GM12872 (cell line): ENCODE measurements around the gene CCDC149.

Source experiments
- TF ChIP-seq, protein P1 (sequence below): IDR thresholded peaks from 3 replicates; pipeline ENCODE4 v1.5.1; 2011; ENCODE audit warnings: low read depth, mild to moderate bottlenecking, low read length, moderate library complexity; ENCODE audit not compliant: insufficient read depth

The CCDC149 gene

DNA sequence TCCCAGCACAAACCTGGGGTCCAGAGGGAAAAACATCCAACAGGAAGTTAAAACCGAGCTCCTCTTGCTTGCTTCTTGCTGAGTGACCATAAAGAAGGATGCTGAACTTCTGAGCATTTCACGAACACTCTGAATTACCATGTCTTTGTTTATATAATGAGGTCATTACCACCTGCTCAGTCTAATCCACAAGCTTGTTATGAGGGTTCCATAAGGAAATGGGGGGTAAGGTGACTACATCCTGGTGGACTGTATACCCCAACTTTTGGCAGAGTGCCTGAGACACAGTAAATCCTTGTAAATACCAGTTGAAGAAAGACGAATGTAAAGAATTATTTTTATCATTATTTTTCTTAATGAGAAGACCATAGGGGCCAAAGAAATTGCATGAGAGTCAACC is 16.8 kb downstream of the CCDC149 start:
- TF ChIP-seq, protein P1, sequence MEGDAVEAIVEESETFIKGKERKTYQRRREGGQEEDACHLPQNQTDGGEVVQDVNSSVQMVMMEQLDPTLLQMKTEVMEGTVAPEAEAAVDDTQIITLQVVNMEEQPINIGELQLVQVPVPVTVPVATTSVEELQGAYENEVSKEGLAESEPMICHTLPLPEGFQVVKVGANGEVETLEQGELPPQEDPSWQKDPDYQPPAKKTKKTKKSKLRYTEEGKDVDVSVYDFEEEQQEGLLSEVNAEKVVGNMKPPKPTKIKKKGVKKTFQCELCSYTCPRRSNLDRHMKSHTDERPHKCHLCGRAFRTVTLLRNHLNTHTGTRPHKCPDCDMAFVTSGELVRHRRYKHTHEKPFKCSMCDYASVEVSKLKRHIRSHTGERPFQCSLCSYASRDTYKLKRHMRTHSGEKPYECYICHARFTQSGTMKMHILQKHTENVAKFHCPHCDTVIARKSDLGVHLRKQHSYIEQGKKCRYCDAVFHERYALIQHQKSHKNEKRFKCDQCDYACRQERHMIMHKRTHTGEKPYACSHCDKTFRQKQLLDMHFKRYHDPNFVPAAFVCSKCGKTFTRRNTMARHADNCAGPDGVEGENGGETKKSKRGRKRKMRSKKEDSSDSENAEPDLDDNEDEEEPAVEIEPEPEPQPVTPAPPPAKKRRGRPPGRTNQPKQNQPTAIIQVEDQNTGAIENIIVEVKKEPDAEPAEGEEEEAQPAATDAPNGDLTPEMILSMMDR: no peak

DNA sequence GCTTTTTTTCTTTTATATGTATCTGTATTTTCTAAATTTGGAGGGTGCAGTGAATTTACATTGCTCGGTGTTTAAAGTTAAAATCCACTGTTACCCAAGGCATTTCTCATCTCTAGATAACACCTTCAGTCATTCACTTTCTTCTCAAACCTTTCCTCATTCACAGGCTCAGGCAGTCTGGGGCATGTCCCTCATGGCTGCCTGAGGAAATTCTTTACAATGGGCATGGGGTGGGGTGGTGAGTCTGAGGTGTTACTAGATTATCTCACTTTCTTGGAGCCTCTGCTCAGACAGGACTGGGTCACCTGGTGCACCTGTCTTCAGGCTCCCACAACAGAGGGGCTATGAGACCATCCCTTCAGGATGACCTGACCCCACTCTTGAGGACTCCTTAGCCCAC is 17.4 kb downstream of the CCDC149 start:
- TF ChIP-seq, protein P1: no peak

DNA sequence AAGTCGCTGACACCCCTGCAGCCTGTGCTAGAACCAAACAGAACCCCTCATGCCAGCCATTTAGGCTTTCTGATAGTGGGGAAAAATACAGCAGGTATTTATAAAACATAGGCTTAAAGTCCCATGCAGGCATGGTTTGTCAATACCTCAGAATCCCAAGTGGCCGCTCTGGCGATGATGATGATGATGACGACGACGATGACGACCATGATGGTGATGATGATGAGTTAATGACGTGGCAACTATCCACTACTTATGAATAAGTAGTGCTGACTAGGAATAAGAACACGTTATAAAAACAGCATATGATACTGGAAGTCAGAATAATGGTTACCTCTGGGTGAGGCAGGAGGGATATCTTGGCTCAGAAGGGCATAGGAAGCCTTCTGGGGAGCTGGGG is 18.0 kb downstream of the CCDC149 start:
- TF ChIP-seq, protein P1: no peak

DNA sequence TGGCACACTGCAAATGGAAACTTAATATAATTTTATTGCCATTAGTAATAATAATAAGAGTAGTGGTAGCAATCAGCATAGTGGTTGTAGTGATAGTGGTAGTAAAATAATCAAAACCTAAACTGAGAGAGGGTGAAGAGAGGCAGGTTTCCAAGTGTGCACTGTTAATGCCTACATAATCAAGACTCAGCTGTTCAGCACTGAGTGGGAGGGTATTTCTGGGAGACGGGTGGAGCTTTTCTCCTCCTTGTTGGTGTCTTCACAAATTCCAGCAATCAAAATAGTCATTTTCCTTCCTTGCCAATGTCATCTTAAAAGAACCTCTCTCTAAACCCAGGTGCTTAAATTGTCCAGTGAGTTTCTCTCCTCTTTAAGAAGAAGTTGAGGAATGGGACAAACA is 18.6 kb downstream of the CCDC149 start:
- TF ChIP-seq, protein P1: no peak

DNA sequence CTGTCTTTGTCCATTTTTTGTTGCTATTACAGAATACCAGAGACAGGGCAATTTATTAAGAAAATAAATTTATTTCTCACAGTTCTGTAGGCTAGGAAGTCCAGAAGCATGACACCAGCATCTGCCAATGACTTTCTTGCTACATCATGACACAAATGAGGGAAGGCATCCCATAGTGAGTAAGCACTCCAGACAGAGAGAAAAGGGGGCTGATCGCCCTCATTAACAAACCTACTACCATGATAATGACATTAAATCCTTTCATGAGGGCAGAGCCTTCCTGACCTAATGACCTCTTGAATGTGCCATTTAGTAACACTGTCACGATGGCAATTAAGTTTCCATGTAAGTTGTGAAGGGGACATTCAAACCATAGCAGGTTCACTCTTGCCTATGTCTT is 20.1 kb downstream of the CCDC149 start:
- TF ChIP-seq, protein P1: no peak

DNA sequence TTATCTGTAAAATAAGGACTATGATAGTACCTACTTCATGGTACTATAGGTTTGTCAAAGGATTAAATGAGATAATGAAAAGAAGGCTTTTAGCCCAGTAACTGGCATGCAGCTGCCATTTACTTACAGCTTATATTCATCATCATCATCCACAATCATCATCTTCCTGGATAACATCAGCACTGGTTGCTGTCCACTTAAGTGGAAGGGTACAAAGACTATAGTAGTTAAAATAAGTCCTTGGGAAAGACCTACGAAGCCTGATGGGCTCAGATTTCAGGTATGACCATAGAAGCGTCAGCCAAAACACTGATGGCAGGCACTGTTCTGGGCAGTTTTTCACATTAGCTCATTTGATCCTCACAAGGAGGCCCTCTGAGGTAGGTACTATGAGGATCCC is 20.6 kb downstream of the CCDC149 start:
- TF ChIP-seq, protein P1: no peak

DNA sequence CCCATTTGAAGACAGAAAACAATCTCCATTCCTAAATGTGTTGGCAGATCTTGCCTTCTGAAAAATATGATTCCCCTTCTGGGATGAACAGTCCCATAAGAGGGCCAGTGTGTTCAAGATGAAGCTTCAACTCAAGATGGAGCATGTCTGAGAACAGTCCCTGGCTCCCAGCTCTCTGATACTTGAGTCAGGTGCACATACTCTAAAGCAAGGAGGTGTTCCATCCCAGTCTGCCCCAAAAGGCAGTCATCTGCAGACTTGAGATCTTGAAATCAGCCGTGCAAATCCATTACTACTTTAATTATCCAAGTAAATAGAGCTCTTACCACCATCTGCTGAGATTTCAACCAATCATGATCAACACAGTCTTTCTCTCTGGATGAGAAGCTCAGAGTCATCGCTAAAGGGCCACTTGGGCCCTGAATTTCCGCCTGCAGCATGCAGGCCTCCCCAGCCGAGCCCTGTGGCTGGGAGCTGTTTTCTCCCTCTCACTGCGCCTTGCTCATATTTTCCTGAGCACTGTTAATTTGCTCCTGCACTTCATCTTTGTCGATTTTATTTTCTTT is 22.2 kb downstream of the CCDC149 start:
- TF ChIP-seq, protein P1: no peak
